GM18873 (cell line): ENCODE data around the gene SRRM4.

Experiments used
- ATAC-seq: cut with Tn5 transposase; IDR thresholded peaks from one replicate; pipeline ENCODE4 v1.9.1; 2021; ENCODE audit warnings: mild to moderate bottlenecking, moderate library complexity, moderate number of reproducible peaks; ENCODE audit not compliant: unreplicated experiment, low FRiP score

SRRM4 gene

GRCh38 chr12:119183942-119184695 is 202.8 kb downstream of the SRRM4 start:
- ATAC-seq, result no peak

GRCh38 chr12:119195256-119195655 is 213.9 kb downstream of the SRRM4 start:
- ATAC-seq, result no peak

GRCh38 chr12:119198440-119198839 is 217.1 kb downstream of the SRRM4 start:
- ATAC-seq, result no peak

GRCh38 chr12:119200601-119201000 is 219.3 kb downstream of the SRRM4 start:
- no peak for ATAC-seq

- ATAC-seq, result no peak
These were observed 220.6 kb downstream of the SRRM4 start for GRCh38 chr12:119201789-119202543.

DNA sequence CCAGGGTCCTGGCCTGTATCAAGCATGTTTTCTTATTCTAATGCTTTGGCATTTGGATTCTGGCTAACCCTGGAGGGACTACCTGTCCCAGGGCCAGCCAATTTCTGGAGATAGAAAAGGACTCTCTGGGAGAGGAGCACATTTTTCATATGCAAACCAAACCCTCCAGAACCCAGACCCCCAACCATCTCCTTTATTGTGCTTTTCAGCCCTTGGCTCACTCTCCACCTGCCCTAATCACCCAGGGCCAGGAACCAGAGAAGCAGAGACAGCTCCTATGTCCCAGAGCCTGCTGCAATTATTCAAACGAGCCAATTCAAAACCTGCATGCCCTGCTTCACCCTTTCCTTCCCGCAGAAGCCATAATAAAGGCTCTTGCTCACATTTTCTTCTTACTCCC is 221.2 kb downstream of the SRRM4 start:
- ATAC-seq, result no peak

GRCh38 chr12:119204131-119204530 is 222.8 kb downstream of the SRRM4 start:
- no peak for ATAC-seq

GRCh38 chr12:119204671-119205285 is 223.4 kb downstream of the SRRM4 start:
- ATAC-seq, result no peak

GRCh38 chr12:119206348-119207062 is 225.2 kb downstream of the SRRM4 start:
- no peak for ATAC-seq

DNA sequence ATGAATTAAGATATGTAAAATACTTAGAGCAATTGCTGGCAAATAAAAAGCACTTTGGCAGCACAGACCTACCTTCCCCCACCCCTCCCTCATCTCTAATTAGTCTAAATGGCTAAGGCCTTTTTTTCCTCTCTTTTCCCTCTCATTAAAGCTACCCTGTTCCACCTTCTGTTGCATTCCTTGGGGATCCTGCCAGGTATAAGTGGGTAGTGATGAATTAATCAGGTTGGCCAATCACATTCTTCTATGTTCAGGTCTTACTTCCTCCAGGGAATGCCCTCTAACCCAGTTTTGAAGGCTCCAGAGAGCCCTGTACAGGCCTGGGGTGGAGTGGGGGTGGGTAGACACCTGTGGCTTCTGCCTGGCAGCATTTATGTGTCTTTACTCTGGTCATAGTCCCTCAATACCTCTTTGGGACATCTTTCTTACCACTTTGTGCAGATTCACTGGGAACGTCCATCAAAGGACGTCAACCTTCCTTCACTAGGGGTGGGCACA is 225.8 kb downstream of the SRRM4 start:
- ATAC-seq, result no peak

- ATAC-seq, result no peak
These were observed 227.3 kb downstream of the SRRM4 start for GRCh38 chr12:119208626-119209061.

DNA sequence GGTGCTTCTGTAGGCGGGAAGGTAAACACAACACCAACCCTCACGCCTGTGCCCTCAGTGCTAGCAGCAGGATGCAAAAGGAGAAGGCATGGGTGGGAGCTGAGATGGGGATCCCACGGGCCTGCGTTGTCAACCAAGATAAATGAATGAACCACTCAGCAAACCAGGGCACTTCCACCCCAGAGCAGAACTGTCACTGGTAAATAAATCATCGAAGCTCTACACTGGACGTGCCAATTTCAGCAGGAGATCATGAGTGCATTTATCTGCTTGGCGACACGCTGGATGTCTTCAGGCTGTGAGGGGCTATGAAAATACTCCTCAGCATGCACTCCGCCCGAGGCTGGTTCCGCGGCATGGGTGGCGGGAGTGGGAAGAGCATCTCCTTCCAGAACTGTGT is 230.5 kb downstream of the SRRM4 start:
- ATAC-seq, result no peak
